Adipocyte (in vitro differentiated cells): ENCODE data around the gene HSBP1L1.

Source experiments
- DNase-seq: peaks from one replicate; pipeline ENCODE4 v3.0.0-alpha.2; 2015; ENCODE audit warnings: low read depth
- H3K27me3 ChIP-seq: replicated peaks from 2 replicates; pipeline ENCODE4 v1.7.0; 2013; ENCODE audit warnings: mild to moderate bottlenecking, low read length, moderate library complexity; ENCODE audit not compliant: control insufficient read depth, insufficient read depth
- H3K36me3 ChIP-seq: 2 replicates; pipeline ENCODE4 v1.7.0; 2013; ENCODE audit warnings: low read length, mild to moderate bottlenecking, moderate library complexity; ENCODE audit not compliant: control insufficient read depth, insufficient read depth, severe bottlenecking
- H3K4me1 ChIP-seq: 2 replicates; pipeline ENCODE4 v1.7.0; 2013; ENCODE audit warnings: mild to moderate bottlenecking, low read length, moderate library complexity; ENCODE audit not compliant: control insufficient read depth, insufficient read depth
- H3K4me3 ChIP-seq: 2 replicates; pipeline ENCODE4 v1.7.0; 2013; ENCODE audit warnings: mild to moderate bottlenecking, low read length, moderate library complexity
- H3K9ac ChIP-seq: 2 replicates; pipeline ENCODE4 v1.7.0; 2013; ENCODE audit warnings: mild to moderate bottlenecking, low read length, moderate library complexity
- H3K9me3 ChIP-seq: 2 replicates; pipeline ENCODE4 v1.7.0; 2013; ENCODE audit warnings: mild to moderate bottlenecking, low read length, moderate library complexity; ENCODE audit not compliant: control insufficient read depth

HSBP1L1 gene

DNA sequence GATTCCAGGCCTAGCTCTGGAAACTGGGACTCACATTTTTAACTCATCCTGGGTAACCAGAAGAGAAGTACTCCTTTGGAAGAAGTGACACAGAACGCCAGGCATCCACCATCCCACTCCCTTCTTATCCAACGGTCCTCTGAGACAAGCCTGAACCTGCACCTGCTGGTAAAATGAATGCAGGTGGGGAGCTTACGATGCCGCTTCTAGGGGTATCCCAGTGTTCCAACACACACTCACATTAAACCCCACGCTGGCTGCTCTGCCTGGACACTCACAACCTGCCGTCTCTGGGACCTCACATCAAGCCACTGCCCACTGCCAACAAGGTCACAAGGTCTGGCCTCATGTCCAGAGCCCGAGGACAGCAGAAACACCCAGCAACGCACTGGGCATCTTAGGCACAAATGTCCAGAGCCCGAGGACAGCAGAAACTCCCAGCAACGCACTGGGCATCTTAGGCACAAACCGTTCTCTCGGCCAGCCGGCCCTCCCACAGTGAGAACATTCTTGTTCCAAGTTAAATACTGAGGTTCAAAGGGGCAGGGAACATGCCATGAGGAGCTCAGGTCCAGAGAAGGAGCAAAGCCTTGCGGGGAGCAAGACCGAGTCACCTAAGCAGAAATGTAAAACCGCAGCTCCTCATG is 22.8 kb upstream of the HSBP1L1 start:
- no peak for DNase-seq
- H3K9ac ChIP-seq, result peak overlapping the region; percentile 55
- H3K4me1 ChIP-seq, result peaks cover 69% of the 10 kb centered on the region
- no peaks in the 10 kb centered on the region for H3K27me3 ChIP-seq
- no peaks in the 10 kb centered on the region for H3K9me3 ChIP-seq
- H3K36me3 ChIP-seq, result peaks cover 55% of the 10 kb centered on the region
- no peak overlapping the region for H3K4me3 ChIP-seq

DNA sequence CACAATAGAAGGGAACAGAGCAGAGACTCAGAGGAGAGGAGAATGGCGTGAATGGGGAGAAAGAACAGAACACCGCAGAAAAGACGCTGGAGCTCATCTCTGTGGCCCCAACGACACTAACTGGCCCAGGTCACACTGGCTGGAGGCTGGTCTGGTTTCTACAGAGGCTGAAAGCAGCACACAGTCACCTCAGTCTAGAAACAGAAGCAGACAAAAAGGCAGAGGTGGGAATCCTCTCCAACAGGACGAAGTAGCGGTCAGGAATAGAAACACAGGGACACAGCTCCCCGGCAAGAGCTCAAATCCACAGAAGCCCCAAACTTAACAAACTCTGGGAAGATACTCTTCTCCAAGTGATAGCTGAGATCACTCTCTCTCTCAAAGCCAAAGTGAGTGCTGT is 22.2 kb upstream of the HSBP1L1 start:
- Histone ChIP-seq H3K4me1 (peaks cover 68% of the 10 kb centered on the region), H3K36me3 (peaks cover 49% of the 10 kb centered on the region), H3K27me3 (no peaks in the 10 kb centered on the region), H3K4me3 (no peak overlapping the region), H3K9me3 (no peaks in the 10 kb centered on the region), H3K9ac (peak overlapping the region; percentile 55)
- DNase-seq, result no peak

DNA sequence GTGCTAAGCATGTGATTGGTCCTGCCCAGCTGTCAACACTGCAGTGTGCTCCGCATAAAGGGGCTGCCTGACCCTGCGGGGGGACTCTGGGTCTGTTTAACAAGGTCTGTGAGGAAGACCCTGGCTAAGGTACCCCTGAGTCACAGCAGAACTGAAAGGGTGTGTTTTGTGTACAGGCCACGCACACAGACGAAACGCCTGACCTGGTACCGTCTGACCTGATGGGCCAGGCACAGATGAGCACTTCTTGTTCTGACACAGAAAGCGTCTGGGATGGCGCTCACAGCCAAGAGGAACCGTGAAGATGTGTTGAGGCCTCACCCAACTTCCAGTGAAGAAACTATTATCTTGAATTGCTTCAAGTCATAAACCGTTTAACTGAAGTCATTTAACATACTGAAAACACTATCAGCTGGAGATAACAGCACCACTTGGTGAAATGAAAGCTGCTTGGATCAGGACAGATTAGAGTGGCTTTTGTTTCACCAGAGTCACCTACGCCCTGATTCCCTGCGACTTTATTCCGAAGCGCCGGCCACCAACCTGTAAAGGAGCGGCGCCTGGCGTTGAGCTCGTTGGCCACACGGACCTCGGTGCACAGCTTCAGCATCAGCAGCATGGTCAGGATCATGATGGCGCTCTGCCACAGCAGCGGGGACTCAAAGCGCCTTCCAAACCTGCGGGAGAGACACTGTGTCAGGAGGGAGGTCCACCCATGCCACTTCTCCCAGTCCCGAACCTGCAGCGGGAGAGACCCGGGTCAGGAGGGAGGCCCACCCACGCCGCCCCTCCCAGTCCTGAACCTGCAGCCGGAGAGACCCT is 21.4 kb upstream of the HSBP1L1 start:
- H3K4me3 ChIP-seq, result no peak overlapping the region
- H3K4me1 ChIP-seq, result peaks cover 70% of the 10 kb centered on the region
- H3K9ac ChIP-seq, result no peak overlapping the region
- H3K9me3 ChIP-seq, result no peaks in the 10 kb centered on the region
- DNase-seq, result no peak
- no peaks in the 10 kb centered on the region for H3K27me3 ChIP-seq
- peaks cover 41% of the 10 kb centered on the region for H3K36me3 ChIP-seq

DNA sequence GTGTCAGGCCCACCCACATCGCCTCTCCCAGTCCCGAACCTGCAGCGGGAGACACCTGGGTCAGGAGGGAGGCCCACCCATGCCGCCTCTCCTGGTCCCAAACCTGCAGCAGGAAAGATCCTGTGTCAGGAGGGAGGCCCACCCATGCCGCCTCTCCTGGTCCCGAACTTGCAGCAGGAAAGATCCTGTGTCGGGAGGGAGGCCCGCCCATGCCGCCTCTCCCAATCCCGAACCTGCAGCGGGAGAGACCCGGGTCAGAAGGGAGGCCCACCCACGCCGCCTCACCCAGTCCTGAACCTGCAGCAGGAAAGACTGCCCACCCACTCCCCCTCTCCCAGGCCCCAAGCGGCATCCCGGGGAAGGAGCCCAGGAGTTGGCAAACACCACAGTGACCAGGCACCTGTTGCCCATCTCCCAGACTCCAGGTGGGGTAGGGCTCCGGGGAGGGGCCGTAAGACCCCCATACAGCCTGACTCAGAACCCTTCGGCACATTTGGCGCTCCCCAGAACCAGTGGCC is 20.8 kb upstream of the HSBP1L1 start:
- H3K9me3 ChIP-seq, result no peaks in the 10 kb centered on the region
- H3K4me3 ChIP-seq, result no peak overlapping the region
- no peaks in the 10 kb centered on the region for H3K27me3 ChIP-seq
- H3K4me1 ChIP-seq, result peaks cover 70% of the 10 kb centered on the region
- no peak overlapping the region for H3K9ac ChIP-seq
- DNase-seq, result no peak
- H3K36me3 ChIP-seq, result peaks cover 36% of the 10 kb centered on the region

DNA sequence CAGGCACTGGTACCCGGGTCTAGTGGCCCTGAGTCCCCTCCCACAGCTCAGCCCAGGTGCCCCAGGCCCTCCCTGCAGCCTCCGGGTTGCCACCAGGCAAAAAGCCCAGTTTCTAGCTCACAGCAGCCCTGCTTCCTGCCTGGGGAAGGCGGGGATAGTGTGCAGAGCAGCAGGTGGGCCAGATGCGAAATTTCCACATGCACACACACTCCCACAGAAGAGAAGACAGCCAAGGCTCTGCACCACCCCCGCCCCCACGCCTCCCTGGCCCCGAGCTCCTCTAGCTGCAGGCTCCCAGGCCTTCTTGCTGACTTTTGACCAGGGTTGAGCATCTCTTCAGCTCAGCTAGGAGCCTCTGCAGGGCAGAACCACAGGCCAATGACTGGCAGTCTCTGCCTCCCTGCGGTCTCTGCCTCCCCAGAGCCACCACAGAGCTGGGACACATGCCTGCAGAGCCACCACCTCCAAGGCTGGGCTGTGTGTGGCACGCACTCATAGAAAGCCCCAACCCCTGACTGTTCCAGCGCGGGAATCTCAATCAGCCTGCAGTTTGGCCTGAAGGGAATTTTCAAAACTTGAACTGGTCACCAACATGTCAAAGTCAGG is 20.2 kb upstream of the HSBP1L1 start:
- H3K4me1 ChIP-seq, result peaks cover 70% of the 10 kb centered on the region
- H3K9me3 ChIP-seq, result no peaks in the 10 kb centered on the region
- H3K9ac ChIP-seq, result no peak overlapping the region
- H3K4me3 ChIP-seq, result no peak overlapping the region
- no peak for DNase-seq
- peaks cover 41% of the 10 kb centered on the region for H3K36me3 ChIP-seq
- H3K27me3 ChIP-seq, result no peaks in the 10 kb centered on the region

DNA sequence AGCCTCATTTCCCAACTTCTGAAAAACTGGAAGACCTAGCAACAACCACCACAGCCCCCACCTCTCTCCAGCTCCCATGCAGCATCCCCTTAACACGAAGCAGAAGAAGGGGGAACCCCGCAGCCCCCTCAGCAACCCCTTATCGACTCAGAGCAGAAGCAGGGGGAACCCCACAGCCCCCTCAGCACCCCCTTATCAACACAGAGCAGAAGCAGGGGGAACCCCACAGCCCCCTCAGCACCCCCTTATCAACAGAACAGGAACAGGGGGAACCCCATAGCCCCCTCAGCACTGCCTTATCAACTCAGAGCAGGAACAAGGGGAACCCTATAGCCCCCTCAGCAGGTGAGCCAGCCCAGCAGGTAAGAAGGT is 19.7 kb upstream of the HSBP1L1 start:
- DNase-seq, result no peak

DNA sequence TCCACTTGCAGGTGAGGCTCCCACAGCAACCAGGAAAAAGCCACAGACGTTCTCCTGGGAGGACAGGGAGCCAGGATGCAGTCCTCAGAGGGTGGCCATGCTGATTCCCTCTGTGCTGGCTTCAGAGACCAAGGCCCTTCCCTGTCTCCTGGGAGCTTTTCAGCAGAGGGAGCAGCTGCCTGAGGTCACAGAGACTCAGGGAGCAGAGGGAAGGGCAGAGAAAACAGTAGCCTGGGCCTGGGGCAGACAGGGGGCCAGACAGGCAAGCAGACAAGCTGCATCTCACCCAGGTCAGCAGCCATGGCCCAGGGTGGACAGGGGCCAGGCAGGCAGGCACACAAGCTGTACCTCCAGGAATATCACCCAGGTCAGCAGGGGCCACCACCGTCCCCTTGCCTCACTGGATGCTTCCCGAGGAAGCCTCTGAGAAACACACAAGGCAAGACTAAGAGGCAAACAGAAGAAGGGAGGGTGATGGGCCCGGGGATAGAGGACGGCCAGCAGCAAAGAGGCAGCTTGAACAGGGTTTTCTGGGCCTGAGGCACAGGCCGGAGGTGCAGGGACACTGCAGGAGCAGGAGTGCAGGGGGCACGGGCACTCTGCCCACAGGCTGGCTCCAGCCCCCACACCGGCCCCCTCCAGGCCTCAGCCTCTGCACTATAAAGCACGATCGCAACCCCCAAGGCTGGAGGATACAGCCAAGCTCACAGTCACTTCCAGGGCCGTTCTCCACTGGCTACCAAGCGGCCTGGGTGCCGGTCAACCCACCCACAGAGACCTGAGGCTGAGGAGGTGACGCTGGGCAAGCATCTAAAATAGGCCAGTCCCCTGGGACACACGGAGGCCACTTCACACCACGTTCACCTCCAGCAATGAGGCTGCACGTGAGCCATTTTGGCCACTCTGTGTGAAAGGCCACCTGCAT is 19.1 kb upstream of the HSBP1L1 start:
- peaks cover 69% of the 10 kb centered on the region for H3K4me1 ChIP-seq
- peaks cover 35% of the 10 kb centered on the region for H3K36me3 ChIP-seq
- no peak for DNase-seq
- no peaks in the 10 kb centered on the region for H3K9me3 ChIP-seq
- H3K27me3 ChIP-seq, result no peaks in the 10 kb centered on the region
- H3K9ac ChIP-seq, result peak overlapping the region; percentile 32
- H3K4me3 ChIP-seq, result no peak overlapping the region

More for the DNA sequence above, 19.7 kb upstream of the HSBP1L1 start:
- H3K36me3 ChIP-seq, result peaks cover 41% of the 10 kb centered on the region
- H3K4me3 ChIP-seq, result no peak overlapping the region
- no peaks in the 10 kb centered on the region for H3K27me3 ChIP-seq
- H3K4me1 ChIP-seq, result peaks cover 65% of the 10 kb centered on the region
- H3K9me3 ChIP-seq, result no peaks in the 10 kb centered on the region
- peak overlapping the region; percentile 32 for H3K9ac ChIP-seq

DNA sequence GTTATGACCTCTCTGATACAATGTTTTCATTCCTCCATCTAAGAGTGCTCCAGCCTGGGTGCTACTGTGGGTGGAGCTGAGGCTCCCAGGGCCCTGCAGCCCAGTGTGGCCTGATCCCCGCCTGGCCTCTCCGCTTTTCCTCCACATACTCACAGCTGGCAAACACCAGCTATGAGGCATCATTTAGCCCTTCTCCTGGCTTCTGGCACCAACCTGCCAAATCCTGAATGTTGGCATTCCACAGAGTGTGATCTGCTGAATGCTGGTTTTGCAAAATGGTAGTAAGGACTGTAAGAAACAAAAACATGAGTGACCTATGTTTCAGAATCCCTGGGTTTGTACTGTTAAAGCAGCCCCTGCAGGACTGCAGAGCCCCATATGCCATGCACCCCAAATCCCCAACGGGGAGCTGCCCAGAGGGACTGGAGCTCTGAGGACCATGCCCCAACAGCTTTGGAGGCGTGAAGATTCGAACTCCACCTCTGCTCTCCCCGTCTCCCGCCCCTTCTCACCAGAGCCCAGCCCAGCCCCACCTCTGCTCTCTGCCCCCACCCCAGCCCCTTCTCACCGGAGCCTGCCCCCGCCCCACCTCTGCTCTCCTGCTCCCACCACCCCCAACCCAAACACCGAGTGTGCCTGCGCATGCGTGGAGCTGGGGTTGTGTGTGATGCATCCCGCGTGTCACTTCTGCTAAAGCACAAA is 17.2 kb upstream of the HSBP1L1 start:
- Histone ChIP-seq H3K9ac (peak overlapping the region; percentile 33), H3K4me1 (peaks cover 59% of the 10 kb centered on the region), H3K27me3 (no peaks in the 10 kb centered on the region), H3K36me3 (peaks cover 17% of the 10 kb centered on the region), H3K4me3 (peak overlapping the region; percentile 1), H3K9me3 (no peaks in the 10 kb centered on the region)
- DNase-seq, result peak; percentile 17

DNA sequence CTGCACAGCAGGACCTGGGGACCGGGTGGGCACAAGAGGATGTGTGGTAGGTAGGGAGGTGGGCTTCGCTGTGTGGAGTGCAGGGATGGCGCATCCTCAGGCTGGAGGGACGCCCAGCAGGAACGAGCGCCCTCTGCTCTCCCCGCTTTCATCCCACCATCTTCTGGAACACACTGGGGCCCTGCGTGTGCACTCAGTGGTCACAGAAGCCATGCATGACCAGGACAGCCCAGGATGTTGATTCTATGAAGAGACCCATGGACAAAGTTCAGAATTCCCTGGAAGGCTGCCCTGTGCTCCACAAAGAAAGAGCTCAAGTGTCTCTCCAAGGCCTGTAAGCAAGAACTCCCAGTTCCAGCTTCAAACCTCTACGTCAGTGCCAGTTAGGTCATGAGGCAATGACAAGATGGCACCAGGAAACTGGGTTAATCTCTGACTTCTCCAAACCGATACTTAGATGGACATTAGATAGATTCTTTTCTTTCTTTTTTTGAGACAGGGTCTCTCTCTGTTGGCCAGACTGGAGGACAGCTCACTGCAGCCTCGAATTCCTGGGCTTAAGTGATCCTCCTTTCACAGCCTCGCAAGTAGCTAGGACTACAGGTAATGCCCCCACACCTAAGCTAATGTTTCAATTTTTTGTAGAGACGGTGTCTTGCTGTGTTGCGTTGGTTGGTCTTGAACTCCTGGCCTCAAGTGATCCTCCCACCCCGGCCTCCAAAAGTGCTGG is 16.4 kb upstream of the HSBP1L1 start:
- H3K4me3 ChIP-seq, result peak overlapping the region; percentile 1
- no peak for DNase-seq
- no peaks in the 10 kb centered on the region for H3K27me3 ChIP-seq
- H3K36me3 ChIP-seq, result peaks cover 9% of the 10 kb centered on the region
- peaks cover 52% of the 10 kb centered on the region for H3K4me1 ChIP-seq
- no peaks in the 10 kb centered on the region for H3K9me3 ChIP-seq
- peak overlapping the region; percentile 33 for H3K9ac ChIP-seq
